OCI-LY3 (cell line): ENCODE data around the gene CARNS1.

ENCODE experiments used
- CTCF ChIP-seq: fragments of 200-600, 300-600 bp; sonication (generic); IDR thresholded peaks from 2 replicates; pipeline ENCODE4 v1.5.1; 2014; ENCODE audit warnings: antibody characterized with exemption, low read length, low read depth
- EZH2phosphoT487 ChIP-seq: fragments of 200-600 bp; shearing (Covaris generic); IDR thresholded peaks from 2 replicates; pipeline ENCODE4 v1.6.1; 2018; ENCODE audit warnings: antibody characterized with exemption, mixed run types, low read depth

DNA sequence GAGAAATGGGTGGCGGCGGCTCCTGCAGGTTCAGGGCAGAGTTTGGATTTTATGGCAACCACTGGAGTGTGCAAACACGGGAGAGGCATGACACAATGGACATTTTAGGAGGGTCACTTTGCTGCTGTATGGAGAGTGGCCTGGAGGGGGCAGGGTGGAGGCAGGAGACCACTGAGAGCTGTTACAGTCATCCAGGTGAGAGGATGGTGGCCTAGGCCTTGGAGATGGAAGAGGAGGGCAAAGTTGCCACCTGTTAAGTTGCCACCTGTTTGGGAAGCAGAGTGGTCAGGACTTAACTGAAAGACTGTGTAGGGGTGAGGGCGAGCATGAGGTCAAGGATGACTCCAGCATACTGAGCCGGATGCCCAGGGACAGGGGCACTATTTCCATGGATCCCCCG lies 26.0 kb upstream of the CARNS1 start:
- TF ChIP-seq EZH2phosphoT487 (no peak), CTCF (peak; percentile 76)
